Measurements from ENCODE around the gene OFD1. TPM values are rescaled to one million over a fixed set of nuclear protein-coding genes. Genes with fewer than 3 reads are reported as not detected.

OFD1 gene
- total and polyA plus RNA-seq, 2 of the 8 experiments (the other 6 are each of a cell fraction or from before 2014, with no cell fraction given), result 8.0 to 23.4 TPM

DNA sequence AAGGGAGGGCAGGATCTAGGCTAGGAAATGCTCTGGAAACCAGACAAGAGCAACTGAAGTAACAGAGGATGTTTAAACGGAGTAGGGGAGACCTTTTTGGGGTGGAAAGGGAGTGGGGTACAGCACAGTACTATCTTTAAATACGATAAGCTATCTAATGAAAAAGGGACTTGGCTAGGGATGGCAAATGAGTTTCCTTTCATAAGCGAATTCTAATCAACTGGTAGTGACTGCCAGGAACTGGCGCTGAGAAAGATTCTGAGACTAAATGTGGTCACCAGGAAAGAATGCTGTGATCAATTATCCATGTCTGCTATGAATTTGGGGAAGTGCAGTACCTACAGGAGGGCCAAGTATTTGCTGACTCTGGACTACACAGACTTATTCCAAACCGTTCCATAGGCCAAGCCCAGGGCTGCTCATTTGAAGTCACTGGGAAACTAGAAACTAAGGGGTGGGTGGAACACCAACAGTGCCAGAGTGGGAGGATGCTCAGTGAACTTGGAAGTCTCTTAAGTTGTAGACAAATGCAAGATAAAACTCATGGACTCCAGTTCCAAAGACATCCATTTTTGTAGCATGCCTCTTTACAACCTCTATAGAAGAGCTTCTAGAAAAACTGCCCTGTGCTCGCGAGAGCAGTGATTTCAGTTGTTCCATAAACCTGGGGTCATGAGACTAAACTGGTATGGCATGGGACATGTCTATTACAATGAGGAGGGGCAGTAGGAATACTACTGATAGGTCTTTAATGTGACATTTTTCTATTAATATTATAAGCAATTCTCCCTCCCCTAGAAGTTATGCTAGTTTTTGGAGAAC lies 2.1 kb upstream of the OFD1 start (continued):
- TF ChIP-seq, protein P1, sequence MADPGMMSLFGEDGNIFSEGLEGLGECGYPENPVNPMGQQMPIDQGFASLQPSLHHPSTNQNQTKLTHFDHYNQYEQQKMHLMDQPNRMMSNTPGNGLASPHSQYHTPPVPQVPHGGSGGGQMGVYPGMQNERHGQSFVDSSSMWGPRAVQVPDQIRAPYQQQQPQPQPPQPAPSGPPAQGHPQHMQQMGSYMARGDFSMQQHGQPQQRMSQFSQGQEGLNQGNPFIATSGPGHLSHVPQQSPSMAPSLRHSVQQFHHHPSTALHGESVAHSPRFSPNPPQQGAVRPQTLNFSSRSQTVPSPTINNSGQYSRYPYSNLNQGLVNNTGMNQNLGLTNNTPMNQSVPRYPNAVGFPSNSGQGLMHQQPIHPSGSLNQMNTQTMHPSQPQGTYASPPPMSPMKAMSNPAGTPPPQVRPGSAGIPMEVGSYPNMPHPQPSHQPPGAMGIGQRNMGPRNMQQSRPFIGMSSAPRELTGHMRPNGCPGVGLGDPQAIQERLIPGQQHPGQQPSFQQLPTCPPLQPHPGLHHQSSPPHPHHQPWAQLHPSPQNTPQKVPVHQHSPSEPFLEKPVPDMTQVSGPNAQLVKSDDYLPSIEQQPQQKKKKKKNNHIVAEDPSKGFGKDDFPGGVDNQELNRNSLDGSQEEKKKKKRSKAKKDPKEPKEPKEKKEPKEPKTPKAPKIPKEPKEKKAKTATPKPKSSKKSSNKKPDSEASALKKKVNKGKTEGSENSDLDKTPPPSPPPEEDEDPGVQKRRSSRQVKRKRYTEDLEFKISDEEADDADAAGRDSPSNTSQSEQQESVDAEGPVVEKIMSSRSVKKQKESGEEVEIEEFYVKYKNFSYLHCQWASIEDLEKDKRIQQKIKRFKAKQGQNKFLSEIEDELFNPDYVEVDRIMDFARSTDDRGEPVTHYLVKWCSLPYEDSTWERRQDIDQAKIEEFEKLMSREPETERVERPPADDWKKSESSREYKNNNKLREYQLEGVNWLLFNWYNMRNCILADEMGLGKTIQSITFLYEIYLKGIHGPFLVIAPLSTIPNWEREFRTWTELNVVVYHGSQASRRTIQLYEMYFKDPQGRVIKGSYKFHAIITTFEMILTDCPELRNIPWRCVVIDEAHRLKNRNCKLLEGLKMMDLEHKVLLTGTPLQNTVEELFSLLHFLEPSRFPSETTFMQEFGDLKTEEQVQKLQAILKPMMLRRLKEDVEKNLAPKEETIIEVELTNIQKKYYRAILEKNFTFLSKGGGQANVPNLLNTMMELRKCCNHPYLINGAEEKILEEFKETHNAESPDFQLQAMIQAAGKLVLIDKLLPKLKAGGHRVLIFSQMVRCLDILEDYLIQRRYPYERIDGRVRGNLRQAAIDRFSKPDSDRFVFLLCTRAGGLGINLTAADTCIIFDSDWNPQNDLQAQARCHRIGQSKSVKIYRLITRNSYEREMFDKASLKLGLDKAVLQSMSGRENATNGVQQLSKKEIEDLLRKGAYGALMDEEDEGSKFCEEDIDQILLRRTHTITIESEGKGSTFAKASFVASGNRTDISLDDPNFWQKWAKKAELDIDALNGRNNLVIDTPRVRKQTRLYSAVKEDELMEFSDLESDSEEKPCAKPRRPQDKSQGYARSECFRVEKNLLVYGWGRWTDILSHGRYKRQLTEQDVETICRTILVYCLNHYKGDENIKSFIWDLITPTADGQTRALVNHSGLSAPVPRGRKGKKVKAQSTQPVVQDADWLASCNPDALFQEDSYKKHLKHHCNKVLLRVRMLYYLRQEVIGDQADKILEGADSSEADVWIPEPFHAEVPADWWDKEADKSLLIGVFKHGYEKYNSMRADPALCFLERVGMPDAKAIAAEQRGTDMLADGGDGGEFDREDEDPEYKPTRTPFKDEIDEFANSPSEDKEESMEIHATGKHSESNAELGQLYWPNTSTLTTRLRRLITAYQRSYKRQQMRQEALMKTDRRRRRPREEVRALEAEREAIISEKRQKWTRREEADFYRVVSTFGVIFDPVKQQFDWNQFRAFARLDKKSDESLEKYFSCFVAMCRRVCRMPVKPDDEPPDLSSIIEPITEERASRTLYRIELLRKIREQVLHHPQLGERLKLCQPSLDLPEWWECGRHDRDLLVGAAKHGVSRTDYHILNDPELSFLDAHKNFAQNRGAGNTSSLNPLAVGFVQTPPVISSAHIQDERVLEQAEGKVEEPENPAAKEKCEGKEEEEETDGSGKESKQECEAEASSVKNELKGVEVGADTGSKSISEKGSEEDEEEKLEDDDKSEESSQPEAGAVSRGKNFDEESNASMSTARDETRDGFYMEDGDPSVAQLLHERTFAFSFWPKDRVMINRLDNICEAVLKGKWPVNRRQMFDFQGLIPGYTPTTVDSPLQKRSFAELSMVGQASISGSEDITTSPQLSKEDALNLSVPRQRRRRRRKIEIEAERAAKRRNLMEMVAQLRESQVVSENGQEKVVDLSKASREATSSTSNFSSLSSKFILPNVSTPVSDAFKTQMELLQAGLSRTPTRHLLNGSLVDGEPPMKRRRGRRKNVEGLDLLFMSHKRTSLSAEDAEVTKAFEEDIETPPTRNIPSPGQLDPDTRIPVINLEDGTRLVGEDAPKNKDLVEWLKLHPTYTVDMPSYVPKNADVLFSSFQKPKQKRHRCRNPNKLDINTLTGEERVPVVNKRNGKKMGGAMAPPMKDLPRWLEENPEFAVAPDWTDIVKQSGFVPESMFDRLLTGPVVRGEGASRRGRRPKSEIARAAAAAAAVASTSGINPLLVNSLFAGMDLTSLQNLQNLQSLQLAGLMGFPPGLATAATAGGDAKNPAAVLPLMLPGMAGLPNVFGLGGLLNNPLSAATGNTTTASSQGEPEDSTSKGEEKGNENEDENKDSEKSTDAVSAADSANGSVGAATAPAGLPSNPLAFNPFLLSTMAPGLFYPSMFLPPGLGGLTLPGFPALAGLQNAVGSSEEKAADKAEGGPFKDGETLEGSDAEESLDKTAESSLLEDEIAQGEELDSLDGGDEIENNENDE (IDR thresholded peaks at IDR 0.05; ENCODE audit: insufficient replicate concordance, low read length), result no peak
- TF ChIP-seq SP4 (IDR thresholded peaks at IDR 0.05; ENCODE audit: low read length), result no peak
- no peak for TF ChIP-seq HDAC2 (IDR thresholded peaks at IDR 0.05; ENCODE audit: borderline replicate concordance in 1 of 2, low read depth in 2 of 2, low read length in 2 of 2)
- no peak for TF ChIP-seq SAP30 (IDR thresholded peaks at IDR 0.05; ENCODE audit: insufficient read depth, insufficient replicate concordance, low read length)
- TF ChIP-seq RFX5 (IDR thresholded peaks at IDR 0.05; ENCODE audit: borderline replicate concordance, low read depth, low read length), result no peak
- TF ChIP-seq JUN (IDR thresholded peaks at IDR 0.05; ENCODE audit: low read depth, low read length), result no peak
- no peak for TF ChIP-seq RBBP5 (IDR thresholded peaks at IDR 0.05; ENCODE audit: borderline replicate concordance, low read depth, low read length)
- TF ChIP-seq USF2 (IDR thresholded peaks at IDR 0.05; ENCODE audit: low read length), result no peak

Data from H1 (cell line).